K562 (cell line): ENCODE data around the gene PTPN14.

Source experiments
- ARID4B ChIP-seq: sonication (generic); formaldehyde crosslinking; IDR thresholded peaks from 2 replicates; pipeline ENCODE4 v1.8.0; 2022; ENCODE audit warnings: mild to moderate bottlenecking, missing genetic modification reagents
- CREB1 ChIP-seq, 2 experiments: sonication (generic) in 1 of 2; formaldehyde crosslinking in 1 of 2; IDR thresholded peaks; 2 replicates each; pipeline versions ENCODE4 v1.6.1 to v1.8.0; 2012 to 2022; ENCODE audit warnings: inconsistent platforms in 1 of 2, mild to moderate bottlenecking in 1 of 2, missing genetic modification reagents in 1 of 2, moderate library complexity in 1 of 2
- CTCF ChIP-seq, 3 experiments: IDR thresholded peaks in 2 of 3; conservative IDR thresholded peaks in 1 of 3; 2 replicates each; pipeline ENCODE4 v1.5.1; 2011 to 2012; ENCODE audit warnings: low read length in 3 of 3, mild to moderate bottlenecking in 3 of 3, control low read depth in 2 of 3, improper control_type of control experiment in 1 of 3, inconsistent platforms in 1 of 3, low read depth in 1 of 3, mixed read lengths in 1 of 3, moderate library complexity in 1 of 3; ENCODE audit not compliant: insufficient read depth in 2 of 3
- EP300 ChIP-seq: IDR thresholded peaks from 2 replicates; pipeline ENCODE4 v1.6.1; 2012; ENCODE audit warnings: low read length, improper control_type of control experiment
- EZH2 ChIP-seq: IDR thresholded peaks from 2 replicates; pipeline ENCODE4 v1.6.1; 2012; ENCODE audit warnings: low read depth, mild to moderate bottlenecking, inconsistent platforms, low read length, borderline replicate concordance
- MECOM ChIP-seq: fragments of 250-450 bp; sonication (Bioruptor Pico); IDR thresholded peaks from 2 replicates; pipeline ENCODE4 v1.8.0; 2022; ENCODE audit warnings: inconsistent platforms
- MNT ChIP-seq, 2 experiments: fragments of 450-650 bp; conservative IDR thresholded peaks; 2 replicates each; pipeline ENCODE4 v1.6.1; 2017; ENCODE audit warnings: mild to moderate bottlenecking in 2 of 2, moderate library complexity in 2 of 2
- MXI1 ChIP-seq: IDR thresholded peaks from 2 replicates; pipeline ENCODE4 v1.6.1; 2011; ENCODE audit warnings: low read depth, mild to moderate bottlenecking, improper control_type of control experiment, low read length
- SMAD4 ChIP-seq: fragments of 250-450 bp; sonication (Bioruptor Pico); conservative IDR thresholded peaks from 2 replicates; pipeline ENCODE4 v1.8.0; 2021; ENCODE audit warnings: inconsistent platforms, mild to moderate bottlenecking, moderate library complexity
- SMARCC2 ChIP-seq: fragments of 450-650 bp; IDR thresholded peaks from 2 replicates; pipeline ENCODE4 v1.6.1; 2017; ENCODE audit warnings: antibody characterized with exemption, moderate library complexity, mild to moderate bottlenecking, low read depth
- SNRNP70 ChIP-seq: fragments of 200-400 bp; formaldehyde crosslinking; optimal IDR thresholded peaks from 2 replicates; pipeline ENCODE3; 2017; ENCODE audit warnings: low read depth, low read length
- SUPT5H ChIP-seq: fragments of 450-650 bp; IDR thresholded peaks from 2 replicates; pipeline ENCODE4 v1.6.1; 2016
- ZBTB17 ChIP-seq: fragments of 450-650 bp; formaldehyde crosslinking; IDR thresholded peaks from 2 replicates; pipeline ENCODE4 v1.4.0; 2020; ENCODE audit warnings: mild to moderate bottlenecking
- ZBTB34 ChIP-seq: fragments of 250-450 bp; sonication (Bioruptor Pico); IDR thresholded peaks from 2 replicates; pipeline ENCODE4 v1.8.0; 2021; ENCODE audit warnings: mild to moderate bottlenecking, moderate library complexity

- TF ChIP-seq MXI1 (no peak), CTCF (IDR thresholded peaks at IDR 0.05 in 2 of 3, conservative IDR thresholded peaks at IDR 0.05 in 1 of 3; ENCODE audit: insufficient read depth in 2 of 3, low read depth in 1 of 3, low read length in 3 of 3) (no peak), ARID4B (CRISPR knock-in tag) (no peak), SMAD4 (CRISPR knock-in tag) (no peak), CREB1 (IDR thresholded peaks at IDR 0.05) (no peak), CREB1 (CRISPR knock-in tag; IDR thresholded peaks at IDR 0.05) (no peak), ZBTB34 (CRISPR knock-in tag) (no peak), ZBTB17 (CRISPR knock-in tag) (no peak), SNRNP70 (no peak), SUPT5H (no peak), EP300 (no peak), MNT (conservative IDR thresholded peaks at IDR 0.05) (no peak), SMARCC2 (no peak), EZH2 (no peak), MECOM (CRISPR knock-in tag) (no peak)
These were observed 196.8 kb downstream of the PTPN14 start for GRCh38 chr1:214354440-214355148.
